ENCODE results near the gene ZNF525. TPM values are rescaled to one million over a fixed set of nuclear protein-coding genes. Genes with fewer than 3 reads are reported as not detected.
"Not testable (repeated sequence)": the region's sequence is repeated elsewhere in the genome, so short reads cannot be mapped to it uniquely, and the experiment has no call there.

ZNF525 gene
- 5.6 and 16.3 TPM in 2 replicates for total RNA-seq

GRCh38 chr19:53365134-53365898 lies at the start of gene ZNF525:
TSS of gene ZNF525 (plus strand) at chr19:53365705. CDS start at chr19:53372282, 6,577 bp downstream.
- peak; percentile 31 for TF ChIP-seq CTCF (conservative IDR thresholded peaks at IDR 0.05; ENCODE audit: low read depth, low read length)
- DNase-seq (ENCODE audit: low read depth): no peak
- peak within 1 kb of the TSS; percentile 95 for H3K4me3 ChIP-seq (ENCODE audit: low read depth, low read length)

GRCh38 chr19:53328967-53329366 lies 36.5 kb upstream of the ZNF525 start:
- H3K4me3 ChIP-seq (ENCODE audit: low read depth, low read length): no peak overlapping the region
- no peak for DNase-seq (ENCODE audit: low read depth)

DNA sequence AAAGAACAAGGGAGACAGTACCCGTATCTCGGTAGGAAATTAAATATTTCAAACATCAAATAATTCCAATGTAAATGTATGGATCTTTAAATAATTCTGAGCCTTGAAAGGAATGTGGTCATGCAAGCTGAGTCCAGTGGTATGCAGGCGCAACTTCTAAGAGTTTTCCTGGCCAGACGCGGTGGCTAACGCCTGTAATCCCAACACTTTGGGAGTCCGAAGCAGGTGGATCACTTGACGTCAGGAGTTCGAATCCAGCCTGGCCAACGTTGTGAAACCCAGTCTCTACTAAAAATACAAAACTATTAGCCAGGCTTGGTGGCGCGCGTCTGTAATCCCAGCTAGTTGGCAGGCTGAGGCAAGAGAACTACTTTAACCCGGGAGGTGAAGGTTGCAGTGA lies 33.0 kb upstream of the ZNF525 start:
- DNase-seq (ENCODE audit: low read depth): no peak
- TF ChIP-seq CTCF (conservative IDR thresholded peaks at IDR 0.05; ENCODE audit: low read depth, low read length): no peak
- H3K4me3 ChIP-seq (ENCODE audit: low read depth, low read length): no peak overlapping the region

More at GRCh38 chr19:53328967-53329366, 36.5 kb upstream of the ZNF525 start:
- no peak for TF ChIP-seq CTCF (conservative IDR thresholded peaks at IDR 0.05; ENCODE audit: low read depth, low read length)

- peak overlapping the region; percentile 54 for H3K4me3 ChIP-seq (ENCODE audit: low read depth, low read length)
- no peak for DNase-seq (ENCODE audit: low read depth)
- no peak for TF ChIP-seq CTCF (conservative IDR thresholded peaks at IDR 0.05; ENCODE audit: low read depth, low read length)
Measured at GRCh38 chr19:53333066-53333462, 32.4 kb upstream of the ZNF525 start.

DNA sequence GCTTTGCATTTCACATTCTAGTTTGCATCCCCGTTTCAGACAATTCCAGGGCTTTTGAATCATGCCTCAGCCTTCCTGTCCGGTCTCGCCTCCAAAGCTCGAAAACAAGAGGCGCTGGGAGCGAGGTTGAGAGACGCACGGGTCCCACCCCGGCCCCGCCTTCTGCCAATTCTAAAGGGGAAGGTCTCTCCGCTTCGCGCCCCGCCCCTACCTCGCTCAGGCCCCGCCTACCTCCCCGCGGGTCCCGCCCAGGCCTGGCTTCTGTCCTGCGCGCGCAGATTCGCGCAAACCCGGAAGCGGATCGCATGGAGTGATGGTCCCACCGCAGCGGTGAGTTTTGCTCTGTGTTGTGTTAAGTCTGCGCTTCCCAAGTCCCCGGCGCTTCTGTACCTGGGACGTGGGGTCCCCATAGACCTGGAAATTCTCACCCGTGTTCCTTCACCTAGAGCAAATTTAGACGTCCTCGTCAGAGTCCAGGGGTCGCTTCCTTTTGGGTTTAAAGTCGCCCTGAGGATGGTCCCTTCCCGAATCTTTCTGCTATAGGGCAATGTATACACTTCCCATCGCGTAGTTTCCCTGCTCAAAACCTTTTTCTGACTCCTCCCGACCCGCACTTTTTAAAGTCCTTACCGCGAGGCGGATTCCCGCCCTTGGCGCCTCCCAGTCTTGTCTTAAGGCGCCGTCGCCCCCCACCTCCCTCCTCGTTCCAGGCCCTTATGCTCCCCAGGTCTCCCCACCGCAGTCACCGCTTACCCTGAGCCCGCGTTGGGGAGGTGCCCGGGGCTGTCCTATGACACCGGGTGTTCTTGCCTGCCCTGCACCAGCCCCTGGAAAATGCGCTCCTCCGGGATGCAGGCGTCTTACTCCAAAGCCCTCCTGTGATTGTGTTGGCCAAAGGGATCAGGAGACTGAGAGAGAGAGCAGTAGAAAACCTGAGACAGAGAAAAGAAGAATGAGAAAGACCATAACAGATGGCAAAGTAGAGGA lies 31.7 kb upstream of the ZNF525 start, which contains the start of gene ZNF845:
Gene ZNF845, plus strand, starts transcription at position 287 of the 987 bp plus-strand sequence. CDS start 7,559 bp downstream, outside the sequence.
- DNase-seq (ENCODE audit: low read depth): peak; percentile 50
- no peak for TF ChIP-seq CTCF (conservative IDR thresholded peaks at IDR 0.05; ENCODE audit: low read depth, low read length)

GRCh38 chr19:53344403-53344802 lies 21.1 kb upstream of the ZNF525 start:
- H3K4me3 ChIP-seq (ENCODE audit: low read depth, low read length); DNase-seq (ENCODE audit: low read depth): not testable (repeated sequence)

More for the DNA sequence above, 31.7 kb upstream of the ZNF525 start, which contains the start of gene ZNF845:
- peak within 1 kb of the TSS; percentile 80 for H3K4me3 ChIP-seq (ENCODE audit: low read depth, low read length)

DNA sequence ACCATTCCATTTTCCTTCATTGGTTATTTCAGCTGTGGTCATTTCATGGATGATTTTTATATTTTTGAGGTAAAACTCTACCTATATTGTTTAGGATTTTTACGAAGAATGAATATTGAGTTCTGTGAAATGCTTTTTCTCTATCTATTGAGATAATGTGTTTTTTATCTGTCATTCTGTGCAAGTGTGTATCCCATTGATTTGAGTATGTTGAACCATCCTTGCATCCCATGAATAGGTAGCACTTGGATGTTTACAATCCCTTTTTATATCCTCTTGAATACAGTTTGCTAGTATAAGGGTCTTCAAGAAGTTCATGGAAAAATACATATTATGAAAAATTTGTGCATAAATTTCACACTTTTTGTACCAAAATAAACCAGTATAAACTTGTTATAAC lies 9.8 kb upstream of the ZNF525 start:
- no peak for TF ChIP-seq CTCF (conservative IDR thresholded peaks at IDR 0.05; ENCODE audit: low read depth, low read length)
- DNase-seq (ENCODE audit: low read depth): no peak
- no peak overlapping the region for H3K4me3 ChIP-seq (ENCODE audit: low read depth, low read length)
